HG02970 (cell line): ENCODE measurements around the gene CTTNBP2NL.
A peak's percentile ranks its signal among the peaks of the same experiment; 100 is the strongest.
"Not testable (repeated sequence)": the region's sequence is repeated elsewhere in the genome, so short reads cannot be mapped to it uniquely, and the experiment has no call there.

Source experiments
- ATAC-seq: cut with Tn5 transposase; IDR thresholded peaks from one replicate; pipeline ENCODE4 v1.9.1; 2021; ENCODE audit warnings: mild to moderate bottlenecking, moderate library complexity, moderate number of reproducible peaks; ENCODE audit not compliant: unreplicated experiment, low FRiP score

CTTNBP2NL gene

DNA sequence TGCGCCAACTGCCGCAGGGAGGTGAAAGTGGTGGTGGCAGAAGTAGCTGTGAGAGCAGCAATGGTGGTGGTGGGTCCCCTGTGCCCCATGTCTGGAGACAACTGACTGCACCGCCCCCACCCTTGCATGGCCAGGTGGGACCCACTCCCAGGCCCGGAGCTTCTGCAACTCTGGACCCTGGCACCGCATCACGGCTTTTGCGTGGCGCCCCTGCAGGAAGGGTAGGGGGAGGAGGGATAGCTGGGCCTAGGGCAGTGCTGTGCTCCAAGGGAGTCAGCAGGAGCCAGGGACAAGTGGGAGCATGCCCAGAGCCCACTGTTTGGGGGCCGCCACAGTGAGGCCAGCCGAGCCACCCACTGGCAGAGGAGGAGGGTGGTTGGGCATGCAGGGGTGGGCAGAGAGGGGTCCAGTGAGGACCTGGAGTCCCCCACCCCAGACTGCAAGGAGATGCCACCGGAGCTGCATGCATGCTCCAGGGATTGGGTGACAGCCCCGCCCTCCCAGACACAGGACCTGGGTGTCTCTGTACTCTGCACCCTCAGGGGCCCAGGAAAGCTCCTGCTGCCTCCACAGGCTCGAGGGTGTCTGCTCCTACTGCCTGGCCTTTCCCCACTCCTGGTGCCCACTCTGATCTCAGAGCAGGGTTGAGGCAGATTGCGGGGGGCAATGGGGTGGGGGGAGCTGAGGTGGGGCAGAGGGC, 9.8 kb upstream of the CTTNBP2NL start:
- no peak for ATAC-seq

DNA sequence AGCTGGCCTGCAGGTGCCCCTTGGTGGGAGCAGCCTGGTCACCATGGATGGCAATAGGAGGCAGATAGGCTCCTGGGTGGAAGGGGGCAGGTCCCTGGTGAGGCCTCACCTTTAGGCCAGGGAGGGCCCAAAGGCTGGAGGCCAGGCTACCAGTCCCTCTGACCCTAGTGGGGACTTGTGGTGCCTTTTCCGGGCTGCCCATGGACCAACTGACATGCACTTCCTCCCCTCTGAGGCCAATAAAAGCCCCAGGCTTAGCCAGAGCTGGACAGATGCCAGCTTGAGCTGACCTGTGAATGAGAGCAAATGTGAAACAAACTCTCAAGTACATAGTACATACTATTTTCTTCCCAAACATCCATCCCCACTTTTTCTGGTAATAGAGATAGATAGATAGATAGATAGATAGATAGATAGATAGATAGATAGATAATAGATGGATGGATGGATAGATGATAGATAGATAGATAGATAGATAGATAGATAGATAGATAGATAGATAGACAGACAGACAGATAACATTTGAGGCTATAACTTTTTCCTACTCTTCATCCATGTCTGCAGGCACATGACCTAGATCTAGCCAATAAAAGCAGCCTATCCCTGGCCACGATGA, 9.2 kb upstream of the CTTNBP2NL start:
- ATAC-seq, result no peak

DNA sequence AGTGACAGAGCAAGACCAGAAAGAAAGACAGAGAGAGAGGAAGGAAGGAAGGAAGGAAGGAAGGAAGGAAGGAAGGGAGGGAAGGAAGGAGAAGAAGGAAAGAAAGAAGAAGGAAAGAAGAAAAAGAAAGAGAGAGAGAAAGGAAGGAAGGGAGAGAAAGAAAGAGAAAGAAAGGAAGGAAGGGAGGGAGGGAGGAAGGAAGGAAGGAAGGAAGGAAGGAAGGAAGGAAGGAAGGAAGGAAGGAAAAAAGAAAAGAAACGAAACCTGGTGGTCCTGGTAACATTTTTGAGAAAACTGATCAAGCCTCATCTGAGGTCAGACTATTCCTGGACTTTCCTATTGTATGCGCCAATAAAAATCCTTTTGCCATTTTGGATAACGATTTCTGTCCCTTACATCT, 8.2 kb upstream of the CTTNBP2NL start:
- no peak for ATAC-seq

DNA sequence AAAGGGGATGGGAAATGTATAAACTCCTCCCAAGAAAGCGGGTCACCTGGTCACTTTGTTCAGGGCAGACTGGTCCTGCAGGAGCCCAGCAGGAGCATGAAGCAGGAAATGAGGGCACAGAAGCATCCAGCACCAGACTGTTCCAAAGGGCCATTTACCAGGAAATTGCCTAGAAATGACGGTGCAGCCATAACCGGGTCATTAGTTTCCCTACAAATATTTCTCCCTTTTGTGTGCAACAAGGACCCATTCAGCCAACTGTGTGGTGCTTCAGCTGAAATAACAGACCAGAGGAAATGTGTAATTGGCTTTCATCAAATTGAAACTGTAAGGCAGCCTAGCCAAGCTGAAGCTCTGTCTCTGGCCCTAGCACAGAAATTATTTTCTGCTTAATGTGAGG, 7.6 kb upstream of the CTTNBP2NL start:
- no peak for ATAC-seq

DNA sequence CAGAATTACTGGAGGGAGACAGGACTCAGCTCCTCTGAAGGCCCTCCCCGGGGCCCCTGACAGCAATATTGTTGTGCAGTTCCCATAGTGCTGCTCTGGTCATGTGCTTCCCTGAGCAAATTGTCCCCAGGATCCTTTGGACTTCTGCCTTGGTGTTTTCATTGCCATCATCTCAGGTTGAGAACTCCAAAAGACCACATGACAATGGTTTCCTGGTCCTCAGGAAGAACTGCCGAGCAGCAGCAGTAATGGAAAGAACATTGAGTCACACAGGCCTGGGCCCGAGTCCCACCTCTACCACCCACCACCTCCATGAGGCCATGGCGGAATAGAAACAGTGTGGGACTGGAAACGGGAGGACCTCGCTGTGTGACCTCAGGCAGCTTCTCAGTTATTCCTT, 6.3 kb upstream of the CTTNBP2NL start:
- ATAC-seq, result no peak

DNA sequence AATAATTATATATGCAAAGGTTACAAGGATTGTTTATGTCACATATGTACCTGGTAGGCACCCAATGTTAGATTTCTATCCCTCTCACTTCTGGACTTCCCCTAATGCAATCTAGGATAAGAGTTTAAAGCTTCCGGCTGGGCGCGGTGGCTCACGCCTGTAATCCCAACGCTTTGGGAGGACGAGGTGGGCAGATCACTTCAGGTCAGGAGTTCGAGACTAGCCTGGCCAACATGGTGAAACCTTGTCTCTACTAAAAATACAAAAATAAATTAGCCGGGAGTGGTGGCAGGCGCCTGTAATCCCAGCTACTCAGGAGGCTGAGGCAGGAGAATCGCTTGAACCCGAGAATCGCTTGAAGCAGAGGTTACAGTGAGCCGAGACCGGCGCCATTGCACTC, 5.7 kb upstream of the CTTNBP2NL start:
- not testable (repeated sequence) for ATAC-seq

DNA sequence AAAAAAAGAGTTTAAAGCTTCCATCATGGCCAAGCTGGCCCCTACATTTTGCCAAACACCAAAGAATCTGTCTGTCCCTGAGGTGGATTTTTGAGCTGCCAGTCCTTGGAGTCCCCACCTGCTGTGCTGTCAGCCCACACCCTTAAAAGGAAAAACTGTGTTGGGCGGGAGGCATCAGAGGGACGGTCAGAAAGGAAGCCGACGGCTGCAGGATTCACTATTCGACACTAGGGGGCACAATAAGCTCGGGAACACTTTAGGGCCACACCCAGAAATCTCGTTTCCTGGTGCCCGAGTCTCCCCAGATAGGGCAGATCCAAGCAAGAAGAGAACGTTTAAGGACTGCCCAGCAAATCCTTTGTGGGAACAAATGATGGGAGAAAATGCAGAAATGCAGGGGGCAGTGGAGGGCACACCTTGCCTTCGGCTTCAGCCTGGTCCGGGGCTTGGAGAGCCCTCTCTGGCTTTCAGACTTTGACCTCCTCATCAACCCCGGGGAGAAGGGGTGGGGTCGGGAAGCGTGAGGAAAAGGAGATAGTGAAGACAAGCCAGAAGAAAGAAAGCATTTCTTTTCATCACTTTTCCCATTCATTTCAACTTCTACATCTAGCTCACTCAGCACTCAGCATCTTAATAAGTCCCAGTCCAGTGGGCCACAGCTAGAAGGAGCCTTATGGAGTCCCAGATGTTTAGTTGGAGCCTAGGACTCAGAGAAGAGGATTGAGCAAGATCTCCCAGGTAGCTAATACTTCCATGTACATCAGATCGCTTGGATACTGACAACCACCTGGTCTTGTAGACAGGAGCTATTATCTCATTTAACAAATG, 5.0 kb upstream of the CTTNBP2NL start:
- ATAC-seq, result peak; percentile 68

DNA sequence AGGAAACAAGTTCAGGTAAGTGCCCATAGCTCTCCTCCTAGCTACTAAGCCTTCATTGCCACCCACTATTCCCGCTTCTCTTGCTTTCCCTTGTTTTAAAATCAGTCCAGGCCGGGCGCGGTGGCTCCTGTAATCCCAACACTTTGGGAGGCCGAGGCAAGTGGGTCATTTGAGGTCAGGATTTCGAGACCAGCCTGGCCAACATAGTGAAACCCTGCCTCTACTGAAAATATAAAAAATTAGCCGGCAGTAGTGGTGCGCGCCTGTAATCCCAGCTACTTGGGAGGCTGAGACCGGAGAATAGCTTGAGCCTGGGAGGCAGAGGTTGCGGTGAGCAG, 4.4 kb upstream of the CTTNBP2NL start:
- no peak for ATAC-seq

DNA sequence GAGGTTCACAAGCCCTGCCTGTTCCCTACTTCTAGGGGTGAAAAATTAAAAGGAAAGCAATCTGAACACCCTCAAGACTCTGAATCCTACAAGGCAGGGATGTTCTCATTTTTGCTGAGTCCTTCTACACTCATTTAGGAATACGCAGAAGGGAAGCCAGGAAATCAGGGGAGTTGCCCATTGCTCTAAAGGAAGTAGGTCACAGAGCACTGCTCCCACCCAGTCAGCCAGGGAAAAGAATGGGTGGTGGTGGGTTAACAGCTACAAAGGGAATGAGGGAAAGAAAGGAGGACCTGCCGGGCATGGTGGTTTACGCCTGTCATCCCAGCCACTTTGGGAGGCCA, 2.4 kb upstream of the CTTNBP2NL start:
- no peak for ATAC-seq

DNA sequence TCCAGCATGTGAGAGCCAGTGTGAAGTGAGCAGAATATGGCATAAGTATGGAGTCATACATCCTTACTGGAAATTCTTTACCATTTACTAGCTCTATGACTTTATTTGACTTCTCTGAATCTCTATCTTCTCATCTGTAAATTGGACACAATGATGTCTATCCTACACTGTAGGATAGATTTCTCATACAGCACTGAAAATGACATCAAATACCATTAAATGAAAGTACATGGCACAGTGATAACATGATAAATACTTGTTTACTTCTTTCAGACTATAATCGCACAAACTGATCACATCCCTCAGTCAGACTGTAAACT, 1.3 kb upstream of the CTTNBP2NL start:
- no peak for ATAC-seq

DNA sequence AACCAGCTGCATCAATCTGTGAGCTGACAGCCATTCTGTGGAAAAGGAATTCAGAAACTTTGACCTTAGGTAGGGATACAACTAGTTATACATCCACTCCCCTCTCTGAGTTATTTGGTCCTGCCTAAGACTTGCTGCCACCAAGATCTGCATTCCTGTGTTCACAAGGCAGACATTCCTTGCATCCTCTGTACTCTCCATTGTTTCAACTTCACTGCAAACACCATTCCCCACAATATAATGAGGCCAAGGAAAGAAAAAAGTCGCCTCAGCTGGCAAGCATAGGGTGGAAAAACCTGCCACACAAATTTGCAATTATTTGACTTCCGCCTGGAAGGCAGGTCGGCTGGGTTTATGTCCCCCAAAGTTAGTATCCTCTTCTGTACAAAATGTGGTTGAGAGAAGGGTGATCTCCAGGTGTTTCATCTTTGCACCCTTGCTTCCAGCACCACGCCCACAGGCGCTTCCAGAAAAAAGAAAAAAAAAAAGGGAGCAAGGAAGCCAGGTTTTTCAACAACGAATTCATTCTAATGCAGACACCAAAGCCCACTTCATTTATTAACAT, 676 bp upstream of the CTTNBP2NL start:
- no peak for ATAC-seq

DNA sequence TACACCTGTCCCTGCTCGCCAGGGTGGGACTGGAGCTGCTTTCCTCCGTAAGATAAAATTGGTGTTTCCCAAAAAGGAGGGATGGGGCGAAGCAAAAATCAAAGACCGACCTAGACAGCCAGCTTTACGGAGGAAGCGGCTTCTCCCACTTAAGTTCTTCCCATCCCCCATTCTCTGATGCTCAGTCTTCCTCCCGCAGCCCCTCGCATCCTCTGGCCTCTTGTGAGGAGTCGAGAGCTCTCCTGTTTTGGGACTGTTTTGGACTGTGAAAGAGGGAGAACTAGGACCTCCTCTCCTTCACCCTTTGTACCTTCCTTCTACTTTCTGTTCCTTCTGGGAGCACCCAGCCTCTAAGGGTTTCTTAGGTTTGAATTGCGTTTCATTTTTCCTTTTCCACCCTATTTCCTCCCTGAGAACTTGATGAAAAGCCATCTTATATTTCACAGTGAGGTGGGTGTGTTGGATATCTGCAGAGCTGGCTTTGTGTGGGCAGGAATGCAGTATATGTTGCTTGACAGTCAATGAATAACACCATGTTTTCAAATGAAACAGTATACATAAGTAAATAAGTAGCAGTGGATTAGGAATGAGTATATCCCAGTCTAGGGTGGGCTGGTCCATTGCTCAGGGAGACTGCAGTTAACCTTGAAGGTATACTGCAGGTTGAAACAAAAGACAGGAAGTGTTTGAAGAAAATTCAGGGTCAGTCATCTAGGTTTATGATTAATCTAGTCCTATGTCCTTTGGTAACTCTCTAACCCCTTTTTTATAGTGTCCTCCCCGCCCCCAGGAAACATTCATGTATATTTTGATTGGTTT, 848 bp downstream of the CTTNBP2NL start:
- no peak for ATAC-seq

DNA sequence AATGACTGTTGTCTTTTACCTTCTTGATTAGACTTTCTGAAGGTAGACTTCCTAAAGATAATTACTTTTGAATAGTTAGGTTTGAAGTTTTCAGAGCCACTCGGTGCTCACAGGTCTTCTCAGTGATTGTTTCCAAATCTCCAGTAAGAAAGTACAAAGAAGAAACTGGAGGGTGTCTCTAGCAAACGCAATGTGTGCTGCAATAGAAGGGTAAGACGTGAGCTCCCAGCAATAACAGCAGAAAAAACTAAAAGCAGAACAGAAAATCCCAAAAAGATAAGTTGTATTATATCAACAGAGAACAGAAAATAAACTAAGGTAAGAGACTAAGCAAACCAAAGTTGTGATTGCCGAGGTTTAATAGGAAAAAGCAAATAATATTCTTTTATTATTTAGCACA, 1.8 kb downstream of the CTTNBP2NL start:
- ATAC-seq, result no peak

DNA sequence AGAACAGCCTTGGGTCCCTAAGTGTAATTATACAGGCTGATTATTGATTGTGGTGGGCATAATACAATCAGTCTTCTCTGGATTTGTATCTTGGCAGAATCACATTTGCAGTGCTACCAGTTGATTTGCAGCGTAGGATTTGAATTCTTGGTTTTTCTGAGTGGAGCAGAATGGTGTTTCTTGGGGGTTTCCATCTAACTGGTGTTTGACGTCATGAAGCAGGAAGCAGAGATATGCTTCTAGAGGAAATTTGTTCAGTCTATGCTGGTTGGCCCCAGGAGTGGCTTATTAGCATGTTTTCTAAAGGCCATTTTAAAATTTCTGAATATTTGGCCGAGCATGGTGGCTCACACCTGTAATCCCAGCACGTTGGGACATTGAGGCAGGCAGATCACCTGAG, 3.4 kb downstream of the CTTNBP2NL start:
- no peak for ATAC-seq

DNA sequence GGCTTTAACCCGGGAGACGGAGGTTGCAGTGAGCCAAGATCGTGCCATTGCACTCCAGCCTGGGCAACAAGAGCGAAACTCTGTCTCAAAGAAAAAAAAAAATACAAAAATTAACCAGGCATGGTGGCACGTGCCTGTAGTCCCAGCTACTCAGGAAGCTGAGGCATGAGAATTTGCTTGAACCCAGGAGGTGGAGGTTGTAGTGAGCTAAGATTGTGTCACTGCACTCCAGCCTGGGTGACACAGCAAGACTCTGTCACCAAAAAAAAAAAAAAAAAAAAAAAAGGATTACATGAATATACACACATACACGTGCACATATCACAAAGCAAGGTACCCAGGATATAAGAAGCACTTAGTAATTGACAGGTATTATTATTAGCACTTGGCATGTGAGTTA, 4.7 kb downstream of the CTTNBP2NL start:
- ATAC-seq, result not testable (repeated sequence)

DNA sequence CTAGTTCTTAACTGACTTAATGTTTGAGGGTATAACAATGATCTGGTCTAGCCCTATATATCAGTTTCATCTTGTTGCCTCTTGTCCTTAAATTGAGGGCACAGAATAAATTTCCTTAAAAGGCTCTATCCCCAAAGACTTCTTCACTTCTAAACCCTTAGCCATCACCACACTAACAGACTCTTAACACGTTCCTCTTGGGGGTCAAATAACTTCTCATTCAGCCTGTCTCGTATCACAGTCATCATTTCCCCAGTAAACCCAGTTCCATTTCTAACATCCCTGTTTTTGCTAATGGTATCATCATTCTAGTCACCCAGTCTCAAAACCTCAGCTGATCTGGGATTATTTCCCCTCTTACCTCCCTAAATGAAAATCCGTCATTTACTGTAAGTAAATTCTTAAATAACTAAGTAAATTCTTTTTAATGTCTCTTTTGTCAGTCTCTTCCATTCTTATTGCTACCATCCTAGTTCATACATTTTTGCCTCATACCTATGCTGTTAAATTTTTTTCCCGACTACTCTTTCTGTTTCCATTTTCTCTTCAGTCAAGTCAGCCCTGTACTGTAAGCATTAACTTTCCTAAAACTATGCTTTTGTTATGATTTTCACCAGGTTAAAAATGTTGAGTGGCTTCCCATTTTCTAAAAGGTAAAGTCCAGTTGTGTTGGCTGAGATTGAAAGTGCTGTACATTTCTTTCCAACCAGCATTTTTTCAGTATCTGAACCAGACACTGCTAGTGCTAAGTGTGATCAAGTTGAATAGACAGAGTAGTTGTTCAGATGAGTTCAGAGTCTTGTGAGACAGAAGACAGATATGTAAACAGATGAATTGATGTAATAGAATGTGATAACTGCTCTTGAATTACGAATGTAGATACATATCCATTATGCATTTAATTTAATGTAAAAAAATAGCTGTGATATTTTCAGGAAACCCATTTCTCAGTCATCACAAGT, 6.9 kb downstream of the CTTNBP2NL start:
- ATAC-seq, result no peak

DNA sequence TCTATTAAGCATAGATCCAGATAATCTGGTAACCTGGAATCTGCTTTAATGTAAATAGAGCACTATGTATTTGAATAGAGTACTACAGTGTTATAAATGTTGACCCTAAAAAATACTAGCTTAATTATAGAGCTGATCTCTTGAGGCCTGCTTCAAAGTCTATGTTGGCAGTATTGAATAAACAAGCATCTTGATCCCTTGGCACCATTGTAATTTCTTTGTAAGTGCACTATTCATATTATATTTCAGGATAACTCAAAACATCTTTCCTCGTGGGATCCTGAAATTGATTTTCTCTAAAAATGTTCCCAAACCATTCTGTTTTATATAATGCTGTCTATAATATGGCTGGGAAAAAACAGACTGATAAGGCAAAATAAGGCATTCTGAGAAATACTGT, 10.8 kb downstream of the CTTNBP2NL start:
- ATAC-seq, result no peak

DNA sequence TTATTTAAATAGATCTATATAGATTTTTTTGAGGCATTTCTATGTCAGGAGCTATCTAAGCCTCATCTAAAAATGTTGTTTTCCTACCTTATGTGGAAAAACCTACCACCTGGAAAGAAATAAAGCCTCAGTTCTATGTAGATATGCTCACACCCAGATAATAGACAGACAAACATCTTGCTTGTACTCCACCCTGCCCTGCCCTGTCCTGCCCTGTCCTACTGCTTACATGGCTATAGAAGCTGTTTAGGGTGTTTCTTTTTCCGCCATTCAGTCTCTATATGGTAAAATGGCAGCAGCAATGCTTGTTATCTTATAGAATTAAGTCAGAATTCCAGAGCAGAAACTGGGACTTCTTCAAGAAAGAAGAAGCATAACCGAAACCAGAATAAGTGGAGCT, 13.4 kb downstream of the CTTNBP2NL start:
- no peak for ATAC-seq

DNA sequence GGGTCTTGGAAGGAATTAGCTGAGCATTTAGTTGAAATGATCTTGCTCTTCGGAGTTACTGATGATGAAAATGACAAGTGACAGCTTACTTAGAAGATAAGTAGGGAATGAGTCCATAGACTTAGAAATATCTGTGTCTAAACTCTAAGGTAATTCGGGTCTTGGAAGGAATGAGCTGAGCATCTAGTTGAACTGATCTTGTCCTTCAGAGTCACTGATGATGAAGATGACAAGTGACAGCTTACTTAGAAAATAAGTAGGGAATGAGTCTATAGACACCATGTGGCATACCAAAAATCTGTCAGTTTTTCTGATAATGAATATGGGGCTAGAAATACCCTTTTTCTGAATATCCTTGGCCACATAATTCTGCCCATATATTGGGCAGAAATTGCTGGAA, 14.7 kb downstream of the CTTNBP2NL start:
- no peak for ATAC-seq

DNA sequence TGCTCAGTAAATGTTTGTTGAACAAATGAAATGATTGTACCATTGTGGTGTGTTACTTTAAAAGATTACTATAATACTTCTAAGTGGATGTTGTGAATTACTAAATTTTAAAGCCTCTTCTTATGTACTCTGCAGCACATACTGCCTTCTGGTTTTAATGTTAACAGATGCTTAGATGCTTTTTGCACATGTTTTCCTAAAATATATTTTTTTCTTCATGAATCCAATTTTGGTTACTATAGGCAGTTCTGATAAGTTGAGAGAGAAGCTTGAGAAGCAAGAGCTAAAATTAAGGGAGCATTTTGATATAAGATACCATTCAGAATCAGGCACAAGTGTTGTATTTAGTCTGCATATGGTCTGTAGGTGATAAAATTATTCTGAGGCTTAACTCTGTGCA, 21.3 kb downstream of the CTTNBP2NL start:
- ATAC-seq, result no peak
